H1 (cell line): Measurements from ENCODE around the gene SH3YL1. TPM values are rescaled to one million over a fixed set of nuclear protein-coding genes. Genes with fewer than 3 reads are reported as not detected.

Experiments
- CTCF ChIA-PET: fragments of 300-600 bp; sonication (Branson Sonifier 250); formaldehyde crosslinking; loops from one replicate; lab custom pipeline; 2021; ENCODE audit not compliant: partially characterized antibody; lab: Charles Lee
- POLR2A ChIA-PET: fragments of 300-600 bp; sonication (Branson Sonifier 250); formaldehyde crosslinking; loops from one replicate; lab custom pipeline; 2021; ENCODE audit warnings: inconsistent platforms; ENCODE audit not compliant: partially characterized antibody; lab: Charles Lee
- DNase-seq, 2 experiments: peaks; one replicate each; pipeline versions ENCODE4 v3.0.0 to v3.0.0-alpha.2; 2010 to 2022; ENCODE audit warnings: low spot score in 2 of 2, low read depth in 1 of 2, mixed read lengths in 1 of 2
- FAIRE-seq: peaks from 2 replicates; lab custom pipeline; 2011; peaks lifted over from hg19 to GRCh38; lab: Jason Lieb, UNC
- H2AFZ ChIP-seq: 2 replicates; pipeline ENCODE4 v1.8.1; 2012; ENCODE audit warnings: low read length, inconsistent platforms
- H2AK5ac ChIP-seq: 2 replicates; pipeline ENCODE4 v1.6.1; 2013; ENCODE audit warnings: low read depth, low read length
- H2BK120ac ChIP-seq: replicated peaks from 2 replicates; pipeline ENCODE3; 2013; ENCODE audit warnings: low read depth, low read length, inconsistent platforms
- H2BK12ac ChIP-seq: 2 replicates; pipeline ENCODE4 v1.6.1; 2013; ENCODE audit warnings: low read depth, low read length
- H2BK15ac ChIP-seq: 2 replicates; pipeline ENCODE4 v1.6.1; 2013; ENCODE audit warnings: low read length
- H2BK20ac ChIP-seq: 2 replicates; pipeline ENCODE4 v1.6.1; 2013; ENCODE audit warnings: low read length
- H2BK5ac ChIP-seq: 2 replicates; pipeline ENCODE4 v1.6.1; 2013; ENCODE audit warnings: low read depth, low read length
- H3K14ac ChIP-seq: 2 replicates; pipeline ENCODE4 v1.6.1; 2013; ENCODE audit warnings: inconsistent platforms; ENCODE audit not compliant: insufficient read length
- H3K18ac ChIP-seq: 2 replicates; pipeline ENCODE4 v1.6.1; 2013; ENCODE audit warnings: low read length; ENCODE audit errors: extremely low read depth
- H3K23ac ChIP-seq: 2 replicates; pipeline ENCODE4 v1.6.1; 2013; ENCODE audit warnings: inconsistent platforms; ENCODE audit not compliant: insufficient read length
- H3K23me2 ChIP-seq: 2 replicates; pipeline ENCODE4 v1.6.1; 2013; ENCODE audit warnings: low read depth, low read length
- H3K27ac ChIP-seq: 2 replicates; pipeline ENCODE4 v1.6.1; 2011; ENCODE audit warnings: low read depth, low read length, inconsistent platforms
- H3K27me3 ChIP-seq, 4 experiments: replicated peaks in 1 of 4; 1 replicate in 1 of 4; 2 replicates in 3 of 4; pipeline versions ENCODE4 v1.6.1 to v1.8.1; 2011 to 2013; ENCODE audit warnings: low read length in 3 of 4, mild to moderate bottlenecking in 3 of 4, inconsistent platforms in 2 of 4, mixed read lengths in 2 of 4, moderate library complexity in 1 of 4; ENCODE audit not compliant: control insufficient read depth in 3 of 4, insufficient read depth in 3 of 4; ENCODE audit errors: extremely low read depth in 1 of 4
- H3K36me3 ChIP-seq, 4 experiments: 2 replicates each; pipeline versions ENCODE4 v1.6.1 to v1.8.1; 2011 to 2013; ENCODE audit warnings: mild to moderate bottlenecking in 4 of 4, low read length in 3 of 4, moderate library complexity in 2 of 4, control low read depth in 1 of 4, inconsistent platforms in 1 of 4; ENCODE audit not compliant: insufficient read depth in 4 of 4, control insufficient read depth in 2 of 4
- H3K4ac ChIP-seq: replicated peaks from 2 replicates; pipeline ENCODE3; 2013; ENCODE audit warnings: low read length, low read depth, mixed read lengths, inconsistent platforms; ENCODE audit not compliant: insufficient read length
- H3K4me1 ChIP-seq, 4 experiments: replicated peaks in 1 of 4; 1 replicate in 1 of 4; 2 replicates in 3 of 4; pipeline versions ENCODE4 v1.6.1 to v1.8.1; 2011 to 2013; ENCODE audit warnings: low read length in 3 of 4, inconsistent platforms in 2 of 4, mixed read lengths in 1 of 4; ENCODE audit not compliant: insufficient read depth in 4 of 4, control insufficient read depth in 3 of 4
- H3K4me2 ChIP-seq, 2 experiments: 2 replicates each; pipeline versions ENCODE4 v1.6.1 to v1.8.1; 2011 to 2013; ENCODE audit warnings: low read depth in 2 of 2, low read length in 2 of 2, control low read depth in 1 of 2, inconsistent platforms in 1 of 2, mild to moderate bottlenecking in 1 of 2; ENCODE audit not compliant: insufficient read depth in 1 of 2
- H3K4me3 ChIP-seq, 4 experiments: fragments of 200-600, 300-600 bp in 1 of 4; sonication (generic), shearing (Covaris generic), sonication (Bioruptor Twin) in 1 of 4; 2 replicates each; pipeline versions ENCODE4 v1.5.1 to v1.8.1; 2011 to 2016; ENCODE audit warnings: low read length in 4 of 4, low read depth in 3 of 4, control low read depth in 2 of 4, inconsistent platforms in 2 of 4, mild to moderate bottlenecking in 2 of 4, mixed read lengths in 1 of 4, moderate library complexity in 1 of 4; ENCODE audit not compliant: insufficient read depth in 2 of 4; ENCODE audit errors: extremely low read depth in 1 of 4
- H3K56ac ChIP-seq: replicated peaks from 2 replicates; pipeline ENCODE3; 2013; ENCODE audit warnings: low read depth, mild to moderate bottlenecking, mixed read lengths, low read length, inconsistent platforms; ENCODE audit not compliant: insufficient read length
- H3K79me1 ChIP-seq: 2 replicates; pipeline ENCODE4 v1.6.1; 2013; ENCODE audit warnings: low read depth, low read length, control low read depth
- H3K79me2 ChIP-seq, 2 experiments: 2 replicates each; pipeline versions ENCODE4 v1.6.1 to v1.8.1; 2012 to 2013; ENCODE audit warnings: low read length in 2 of 2, mild to moderate bottlenecking in 2 of 2, inconsistent platforms in 1 of 2; ENCODE audit not compliant: insufficient read depth in 2 of 2, control insufficient read depth in 1 of 2
- H3K9ac ChIP-seq, 4 experiments: replicated peaks in 1 of 4; 1 replicate in 1 of 4; 2 replicates in 3 of 4; pipeline versions ENCODE4 v1.6.1 to v1.8.1; 2011 to 2013; ENCODE audit warnings: low read depth in 3 of 4, low read length in 3 of 4, control low read depth in 2 of 4, mild to moderate bottlenecking in 2 of 4, moderate library complexity in 2 of 4, inconsistent platforms in 1 of 4; ENCODE audit errors: extremely low read depth in 1 of 4
- H3K9me3 ChIP-seq, 2 experiments: 2 replicates each; pipeline versions ENCODE4 v1.6.1 to v1.8.1; 2012 to 2013; ENCODE audit warnings: mild to moderate bottlenecking in 2 of 2, moderate library complexity in 2 of 2, control low read depth in 1 of 2, inconsistent platforms in 1 of 2, low read depth in 1 of 2, low read length in 1 of 2, mixed read lengths in 1 of 2; ENCODE audit not compliant: insufficient read depth in 2 of 2
- H4K20me1 ChIP-seq, 2 experiments: replicated peaks in 1 of 2; 2 replicates each; pipeline versions ENCODE3 to v1.8.1; 2011 to 2013; ENCODE audit warnings: inconsistent platforms in 2 of 2, low read length in 2 of 2, mild to moderate bottlenecking in 1 of 2; ENCODE audit not compliant: insufficient read depth in 2 of 2, control insufficient read depth in 1 of 2
- H4K5ac ChIP-seq: 2 replicates; pipeline ENCODE4 v1.6.1; 2013; ENCODE audit warnings: low read length, low read depth, mixed read lengths, inconsistent platforms; ENCODE audit not compliant: insufficient read length
- H4K8ac ChIP-seq: 2 replicates; pipeline ENCODE4 v1.8.0; 2013; ENCODE audit warnings: mild to moderate bottlenecking, moderate library complexity, low read length, inconsistent platforms; ENCODE audit not compliant: insufficient read depth; ENCODE audit errors: extremely low read depth
- H4K91ac ChIP-seq: replicated peaks from 2 replicates; pipeline ENCODE3; 2013; ENCODE audit warnings: low read length, mixed read lengths, inconsistent platforms; ENCODE audit not compliant: insufficient read length
- CREB1 ChIP-seq: IDR thresholded peaks from 2 replicates; pipeline ENCODE4 v1.6.1; 2012; ENCODE audit warnings: inconsistent platforms
- JUN ChIP-seq: IDR thresholded peaks from 2 replicates; pipeline ENCODE4 v1.6.1; 2011; ENCODE audit warnings: low read depth, mild to moderate bottlenecking, improper control_type of control experiment, low read length
- NANOG ChIP-seq: IDR thresholded peaks from 2 replicates; pipeline ENCODE4 v1.6.1; 2011; ENCODE audit warnings: low read length, low read depth, mild to moderate bottlenecking, inconsistent platforms; ENCODE audit not compliant: insufficient read depth, poor library complexity, severe bottlenecking
- POU5F1 ChIP-seq: IDR thresholded peaks from 2 replicates; pipeline ENCODE4 v1.6.1; 2011; ENCODE audit warnings: low read depth, mild to moderate bottlenecking, low read length, moderate library complexity
- SIRT6 ChIP-seq: IDR thresholded peaks from one replicate; pipeline ENCODE4 v1.7.1; 2012; ENCODE audit warnings: low read length, inconsistent platforms
- SIX5 ChIP-seq: IDR thresholded peaks from 2 replicates; pipeline ENCODE4 v1.6.1; 2011; ENCODE audit warnings: mild to moderate bottlenecking, low read depth, low read length
- SP1 ChIP-seq: IDR thresholded peaks from 2 replicates; pipeline ENCODE4 v1.6.1; 2011; ENCODE audit warnings: low read depth, low read length
- ZNF274 ChIP-seq: IDR thresholded peaks from 2 replicates; pipeline ENCODE4 v1.7.0; 2012; ENCODE audit warnings: low read length, borderline replicate concordance; ENCODE audit errors: extremely low read depth
- WGBS, 2 experiments: shearing (Covaris generic) in 1 of 2; methylation state at CpG; one replicate each; pipeline versions ENCODE4 v1.1.6 to v1.1.7; 2013 to 2015; ENCODE audit warnings: low lambda C conversion rate in 2 of 2, mixed read lengths in 2 of 2, inconsistent platforms in 1 of 2, low coverage in 1 of 2, missing lambda C conversion rate in 1 of 2; ENCODE audit not compliant: insufficient replicate concordance in 2 of 2, insufficient coverage in 1 of 2, insufficient read length in 1 of 2; ENCODE audit errors: extremely low coverage in 1 of 2, missing lambda C conversion rate in 1 of 2; 5-methylcytosine and 5-hydroxymethylcytosine counted together
- polyA plus RNA-seq, 7 experiments: library from polyadenylated mRNA; depleted of rRNA in 3 of 7; stranded (reverse) in 5 of 7; unstranded in 2 of 7; fragments of >200 nt in 5 of 7; fragments of 200-250 nt in 2 of 7; gene quantifications; 1 replicate in 5 of 7; 2 replicates in 1 of 7; 4 replicates in 1 of 7; pipeline versions ENCODE4 v1.2.1 to v1.2.3, GENCODE V29; 2011 to 2013; ENCODE audit warnings: missing spikeins in 2 of 7, mixed read lengths in 2 of 7
- total RNA-seq: library from RNA; stranded (reverse); fragmentation: NEBNext Ultra II Directional; extraction: Animal tissue kit (Norgen Biotek cat#: 25700); gene quantifications from 2 replicates; pipeline ENCODE4 v1.2.1, GENCODE V29; 2021

The SH3YL1 gene
- total and polyA plus RNA-seq, 2 of the 8 experiments (the other 6 are each of a cell fraction or from before 2014, with no cell fraction given): 13.6 to 37.2 TPM

DNA sequence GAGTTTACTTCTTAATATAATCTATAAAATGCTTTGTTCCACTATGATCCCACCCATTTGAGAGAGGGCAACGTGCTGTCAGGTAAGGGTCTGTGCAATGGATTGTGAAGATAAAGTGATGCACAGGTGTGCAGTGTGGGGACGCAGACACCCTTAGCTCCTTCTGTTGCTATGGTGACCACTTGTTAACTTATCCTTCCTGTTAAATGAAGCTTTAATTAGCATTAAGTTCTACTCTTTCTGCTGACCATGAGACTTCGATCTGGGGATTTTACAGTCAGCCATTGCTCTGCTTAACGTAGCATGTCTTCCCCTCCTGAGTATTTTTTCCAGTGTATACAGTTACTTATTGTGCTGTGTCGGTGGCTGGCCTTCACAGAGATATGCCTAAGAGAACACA, 47.2 kb upstream of the SH3YL1 start:
- no peak overlapping the region for H3K9ac ChIP-seq
- DNase-seq (no peak), FAIRE-seq (no peak)
- no peak overlapping the region for H4K8ac ChIP-seq
- H3K14ac ChIP-seq: no peak overlapping the region
- WGBS, 2 experiments: 93% methylated on average over 5 of the region's 5 CpGs; no CpG with 5 or more reads in 1 of the 2 experiments
- no peaks in the 10 kb centered on the region for H3K79me1 ChIP-seq
- no peak overlapping the region for H4K5ac ChIP-seq
- no peaks in the 10 kb centered on the region for H4K20me1 ChIP-seq
- no peaks in the 10 kb centered on the region for H3K27me3 ChIP-seq
- H3K4me2 ChIP-seq: no peak overlapping the region
- no peak overlapping the region for H2BK120ac ChIP-seq
- H3K56ac ChIP-seq: no peak overlapping the region
- H2BK12ac ChIP-seq: no peak overlapping the region
- no peak overlapping the region for H3K4me3 ChIP-seq
- H2BK15ac ChIP-seq: no peak overlapping the region
- no peaks in the 10 kb centered on the region for H3K9me3 ChIP-seq
- no peaks in the 10 kb centered on the region for H3K36me3 ChIP-seq
- H3K23me2 ChIP-seq: peaks cover 2% of the 10 kb centered on the region; the same call in 1 of the 2 replicates
- H3K4me1 ChIP-seq: peaks cover 3 to 13% (median 9%) of the 10 kb centered on the region in 4 experiments; a peak in 6 of 7 replicates
- H3K23ac ChIP-seq: no peak overlapping the region
- no peak overlapping the region for H3K4ac ChIP-seq
- H4K91ac ChIP-seq: no peak overlapping the region
- ChIA-PET CTCF (interaction anchor here (0.7 kb wide), 1 partner anchor 116 kb away, joined by 3 read pairs; no protein-coding TSS in a partner anchor), POLR2A (no interaction called here)
- H2BK5ac ChIP-seq: no peak overlapping the region
- no peaks in the 10 kb centered on the region for H3K79me2 ChIP-seq
- no peak for TF ChIP-seq SP1
- TF ChIP-seq ZNF274: no peak
- no peak for TF ChIP-seq CREB1
- TF ChIP-seq SIRT6: no peak
- TF ChIP-seq SIX5: no peak
- no peak for TF ChIP-seq NANOG
- TF ChIP-seq JUN: no peak
- no peak for TF ChIP-seq POU5F1
- no peak overlapping the region for H2AFZ ChIP-seq
- no peak overlapping the region; the same call in 1 of the 2 replicates for H2AK5ac ChIP-seq
- H3K27ac ChIP-seq: no peak overlapping the region
- no peak overlapping the region for H3K18ac ChIP-seq
- H2BK20ac ChIP-seq: 0 out of 2 replicates have a peak overlapping the region, but pooled peaks have one; percentile 0
